ENCODE measurements around the gene INSM1. TPM values are rescaled to one million over a fixed set of nuclear protein-coding genes. Genes with fewer than 3 reads are reported as not detected.

Gene INSM1
- total RNA-seq, 1 donor from 2014 or later, result not detected

DNA sequence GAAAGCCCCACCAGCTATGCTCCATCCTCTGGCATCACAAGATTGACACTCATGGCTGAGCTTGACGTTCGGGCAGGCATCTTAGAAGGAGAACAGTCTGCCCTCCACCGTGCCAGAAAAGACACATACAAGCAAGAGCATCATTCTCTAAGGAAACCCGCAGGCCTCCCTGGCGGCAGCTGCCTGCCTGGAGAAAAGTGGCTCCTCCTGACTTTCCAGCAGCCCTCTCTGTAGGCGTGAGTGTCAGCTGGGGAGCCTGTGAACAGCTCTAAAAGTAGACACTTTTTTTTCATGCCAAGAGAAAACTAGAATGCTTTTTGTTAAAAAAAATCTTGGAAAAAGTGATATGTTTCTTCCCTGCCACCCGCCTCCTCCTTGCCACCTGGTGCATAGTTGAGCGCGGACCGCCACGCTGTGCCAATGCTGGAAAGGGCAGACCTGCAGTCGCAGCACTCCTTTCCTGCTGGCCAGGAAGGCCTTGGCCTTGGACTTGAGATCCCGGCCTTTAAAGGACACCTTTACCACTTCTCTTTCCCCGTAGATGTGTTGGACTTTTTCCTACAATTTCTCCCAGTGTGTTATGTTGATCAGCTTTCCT is 29.7 kb upstream of the INSM1 start:
- DNase-seq (ENCODE audit: low read depth), result no peak
- H3K4me3 ChIP-seq (ENCODE audit: low read depth, low read length), result no peak overlapping the region
- H3K36me3 ChIP-seq (ENCODE audit: control insufficient read depth, insufficient read depth, low read length), result no peaks in the 10 kb centered on the region
- H3K27me3 ChIP-seq (ENCODE audit: control insufficient read depth, insufficient read depth, low read length), result no peaks in the 10 kb centered on the region
- TF ChIP-seq, protein P1, sequence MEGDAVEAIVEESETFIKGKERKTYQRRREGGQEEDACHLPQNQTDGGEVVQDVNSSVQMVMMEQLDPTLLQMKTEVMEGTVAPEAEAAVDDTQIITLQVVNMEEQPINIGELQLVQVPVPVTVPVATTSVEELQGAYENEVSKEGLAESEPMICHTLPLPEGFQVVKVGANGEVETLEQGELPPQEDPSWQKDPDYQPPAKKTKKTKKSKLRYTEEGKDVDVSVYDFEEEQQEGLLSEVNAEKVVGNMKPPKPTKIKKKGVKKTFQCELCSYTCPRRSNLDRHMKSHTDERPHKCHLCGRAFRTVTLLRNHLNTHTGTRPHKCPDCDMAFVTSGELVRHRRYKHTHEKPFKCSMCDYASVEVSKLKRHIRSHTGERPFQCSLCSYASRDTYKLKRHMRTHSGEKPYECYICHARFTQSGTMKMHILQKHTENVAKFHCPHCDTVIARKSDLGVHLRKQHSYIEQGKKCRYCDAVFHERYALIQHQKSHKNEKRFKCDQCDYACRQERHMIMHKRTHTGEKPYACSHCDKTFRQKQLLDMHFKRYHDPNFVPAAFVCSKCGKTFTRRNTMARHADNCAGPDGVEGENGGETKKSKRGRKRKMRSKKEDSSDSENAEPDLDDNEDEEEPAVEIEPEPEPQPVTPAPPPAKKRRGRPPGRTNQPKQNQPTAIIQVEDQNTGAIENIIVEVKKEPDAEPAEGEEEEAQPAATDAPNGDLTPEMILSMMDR (IDR thresholded peaks at IDR 0.05; ENCODE audit: insufficient read depth, low read length, poor library complexity, severe bottlenecking), result no peak

- no peaks in the 10 kb centered on the region for H3K27me3 ChIP-seq (ENCODE audit: control insufficient read depth, insufficient read depth, low read length)
- no peaks in the 10 kb centered on the region for H3K36me3 ChIP-seq (ENCODE audit: control insufficient read depth, insufficient read depth, low read length)
- no peak overlapping the region for H3K4me3 ChIP-seq (ENCODE audit: low read depth, low read length)
- no peak for DNase-seq (ENCODE audit: low read depth)
- TF ChIP-seq, protein P1 (IDR thresholded peaks at IDR 0.05; ENCODE audit: insufficient read depth, low read length, poor library complexity, severe bottlenecking), result no peak
Observed at GRCh38 chr20:20340443-20340842, 27.5 kb upstream of the INSM1 start.

DNA sequence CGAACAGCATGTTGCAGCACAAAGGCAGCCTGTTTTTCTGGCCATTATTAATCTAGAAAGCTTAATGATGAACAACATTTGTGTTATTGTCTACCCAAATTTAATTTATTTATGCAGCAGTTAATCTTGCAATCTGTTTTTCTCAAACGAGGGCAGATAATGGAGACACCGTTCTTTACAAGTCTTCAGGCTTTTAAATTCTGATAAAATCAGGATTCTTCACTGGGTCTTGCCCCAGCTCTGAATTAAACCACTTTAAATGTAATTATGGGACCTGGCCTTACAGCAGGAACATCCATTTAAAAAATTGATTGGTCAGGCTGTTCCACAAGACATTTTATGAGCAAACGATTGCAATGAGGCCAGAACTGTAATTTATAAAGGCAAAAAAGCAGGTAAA is 26.5 kb upstream of the INSM1 start:
- no peaks in the 10 kb centered on the region for H3K36me3 ChIP-seq (ENCODE audit: control insufficient read depth, insufficient read depth, low read length)
- H3K4me3 ChIP-seq (ENCODE audit: low read depth, low read length), result no peak overlapping the region
- no peaks in the 10 kb centered on the region for H3K27me3 ChIP-seq (ENCODE audit: control insufficient read depth, insufficient read depth, low read length)
- DNase-seq (ENCODE audit: low read depth), result no peak
- TF ChIP-seq, protein P1 (IDR thresholded peaks at IDR 0.05; ENCODE audit: insufficient read depth, low read length, poor library complexity, severe bottlenecking), result no peak

GRCh38 chr20:20342066-20342465 is 25.8 kb upstream of the INSM1 start:
- no peak for DNase-seq (ENCODE audit: low read depth)
- no peak overlapping the region for H3K4me3 ChIP-seq (ENCODE audit: low read depth, low read length)
- no peaks in the 10 kb centered on the region for H3K36me3 ChIP-seq (ENCODE audit: control insufficient read depth, insufficient read depth, low read length)
- TF ChIP-seq, protein P1 (IDR thresholded peaks at IDR 0.05; ENCODE audit: insufficient read depth, low read length, poor library complexity, severe bottlenecking), result no peak
- H3K27me3 ChIP-seq (ENCODE audit: control insufficient read depth, insufficient read depth, low read length), result no peaks in the 10 kb centered on the region

DNA sequence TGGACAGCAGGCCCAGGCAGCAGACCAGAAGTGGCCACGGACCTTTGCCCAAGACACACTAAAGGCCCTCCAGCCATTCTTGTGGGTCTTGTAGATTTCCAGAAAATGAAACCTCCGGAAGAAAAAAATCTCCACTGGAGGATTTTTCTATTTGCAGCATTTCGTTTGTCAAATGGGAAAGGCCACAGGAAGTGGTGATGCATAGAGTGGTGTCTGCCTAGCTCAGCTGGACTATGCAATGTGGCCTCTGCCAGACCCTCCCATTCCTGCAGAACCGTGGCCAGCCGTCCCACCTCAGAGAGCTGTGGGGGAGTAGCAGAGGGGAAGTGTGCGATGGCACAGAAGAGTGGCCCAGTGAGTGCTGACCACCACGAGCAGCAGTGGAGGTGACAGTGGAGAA is 24.0 kb upstream of the INSM1 start:
- H3K27me3 ChIP-seq (ENCODE audit: control insufficient read depth, insufficient read depth, low read length), result no peaks in the 10 kb centered on the region
- no peak overlapping the region for H3K4me3 ChIP-seq (ENCODE audit: low read depth, low read length)
- TF ChIP-seq, protein P1 (IDR thresholded peaks at IDR 0.05; ENCODE audit: insufficient read depth, low read length, poor library complexity, severe bottlenecking), result no peak
- no peak for DNase-seq (ENCODE audit: low read depth)
- no peaks in the 10 kb centered on the region for H3K36me3 ChIP-seq (ENCODE audit: control insufficient read depth, insufficient read depth, low read length)

GRCh38 chr20:20344476-20344875 is 23.4 kb upstream of the INSM1 start:
- no peak overlapping the region for H3K4me3 ChIP-seq (ENCODE audit: low read depth, low read length)
- H3K27me3 ChIP-seq (ENCODE audit: control insufficient read depth, insufficient read depth, low read length), result no peaks in the 10 kb centered on the region
- no peaks in the 10 kb centered on the region for H3K36me3 ChIP-seq (ENCODE audit: control insufficient read depth, insufficient read depth, low read length)
- no peak for DNase-seq (ENCODE audit: low read depth)
- TF ChIP-seq, protein P1 (IDR thresholded peaks at IDR 0.05; ENCODE audit: insufficient read depth, low read length, poor library complexity, severe bottlenecking), result no peak

Data from kidney epithelial cell (primary cell).